ENCODE results near the gene ANKH.

GRCh38 chr5:14707811-14708390 is 163.7 kb downstream of the ANKH start:
- TF ChIP-seq CTCF (IDR thresholded peaks at IDR 0.05; ENCODE audit: poor library complexity, severe bottlenecking) (no peak), RAD21 (conservative IDR thresholded peaks at IDR 0.05) (no peak), POLR2AphosphoS5 (IDR thresholded peaks at IDR 0.05) (no peak), TAF1 (IDR thresholded peaks at IDR 0.05; ENCODE audit: low read depth) (no peak), EZH2 (IDR thresholded peaks at IDR 0.05; ENCODE audit: borderline replicate concordance, insufficient read depth, low read length, poor library complexity, severe bottlenecking) (no peak), REST (IDR thresholded peaks at IDR 0.05; ENCODE audit: borderline replicate concordance) (no peak), EP300 (conservative IDR thresholded peaks at IDR 0.05; ENCODE audit: poor library complexity, severe bottlenecking) (no peak), MXI1 (conservative IDR thresholded peaks at IDR 0.05; ENCODE audit: poor library complexity, severe bottlenecking) (no peak)

All from neural cell (in vitro differentiated cells).